Endothelial cell of umbilical vein (primary cell): ENCODE data around the gene LLGL2.

Experiments
- CTCF ChIP-seq, 2 donors: IDR thresholded peaks; 1 replicate in 1 of 2; 2 replicates in 1 of 2; pipeline ENCODE4 v1.5.1; 2011; ENCODE audit warnings: low read length in 2 of 2, mild to moderate bottlenecking in 2 of 2, moderate library complexity in 2 of 2, control low read depth in 1 of 2, inconsistent platforms in 1 of 2, low read depth in 1 of 2; ENCODE audit not compliant: insufficient read depth in 1 of 2; ENCODE audit errors: extremely low read depth in 1 of 2
- MAX ChIP-seq: IDR thresholded peaks from 2 replicates; pipeline ENCODE4 v1.6.1; 2011; ENCODE audit not compliant: insufficient read depth, insufficient read length
- POLR2A ChIP-seq: IDR thresholded peaks from 2 replicates; pipeline ENCODE4 v1.6.1; 2012; ENCODE audit warnings: low read depth, mild to moderate bottlenecking, control low read depth, low read length
- POLR2AphosphoS5 ChIP-seq: IDR thresholded peaks from 2 replicates; pipeline ENCODE4 v1.6.1; 2012; ENCODE audit warnings: low read depth, mild to moderate bottlenecking, control low read depth, low read length, moderate library complexity; ENCODE audit not compliant: insufficient read depth

GRCh38 chr17:75506134-75506533 lies 19.4 kb upstream of the LLGL2 start:
- TF ChIP-seq POLR2AphosphoS5 (no peak), CTCF (IDR thresholded peaks at IDR 0.05; ENCODE audit: extremely low read depth in 1 of 2, insufficient read depth in 1 of 2, low read depth in 1 of 2, low read length in 2 of 2) (no peak), MAX (no peak), POLR2A (no peak)
